HepG2 (cell line): ENCODE results near the gene FBXO5. TPM values are rescaled to one million over a fixed set of nuclear protein-coding genes. Genes with fewer than 3 reads are reported as not detected.
A peak's percentile ranks its signal among the peaks of the same experiment; 100 is the strongest.

Experiments
- ATF4 ChIP-seq, 2 experiments: fragments of 450-650 bp in 1 of 2; sonication (generic) in 1 of 2; formaldehyde crosslinking; IDR thresholded peaks; 2 replicates each; pipeline versions ENCODE4 v1.5.0 to v1.8.0; 2020 to 2022; ENCODE audit warnings: mild to moderate bottlenecking in 1 of 2, missing genetic modification reagents in 1 of 2
- BCL3 ChIP-seq: sonication (generic); formaldehyde crosslinking; IDR thresholded peaks from 2 replicates; pipeline ENCODE4 v1.5.1; 2020; ENCODE audit warnings: mild to moderate bottlenecking, missing genetic modification reagents, moderate library complexity
- ERF ChIP-seq: IDR thresholded peaks from 2 replicates; pipeline ENCODE4 v1.6.1; 2018; ENCODE audit warnings: missing biosample characterization, missing genetic modification reagents
- HBP1 ChIP-seq: IDR thresholded peaks from 2 replicates; pipeline ENCODE4 v1.6.1; 2016; ENCODE audit warnings: low read depth, control low read depth
- KMT2A ChIP-seq: sonication (generic); formaldehyde crosslinking; IDR thresholded peaks from 2 replicates; pipeline ENCODE4 v1.4.0; 2020; ENCODE audit warnings: missing genetic modification reagents
- MAF1 ChIP-seq: sonication (generic); formaldehyde crosslinking; IDR thresholded peaks from 2 replicates; pipeline ENCODE4 v1.5.0; 2020; ENCODE audit warnings: missing genetic modification reagents, borderline replicate concordance
- MAZ ChIP-seq, 2 experiments: sonication (generic) in 1 of 2; formaldehyde crosslinking in 1 of 2; IDR thresholded peaks; 2 replicates each; pipeline versions ENCODE4 v1.5.0 to v1.6.1; 2012 to 2020; ENCODE audit warnings: low read depth in 2 of 2, mild to moderate bottlenecking in 2 of 2, borderline replicate concordance in 1 of 2, improper control_type of control experiment in 1 of 2, low read length in 1 of 2, missing genetic modification reagents in 1 of 2, moderate library complexity in 1 of 2
- PBX2 ChIP-seq: IDR thresholded peaks from 2 replicates; pipeline ENCODE4 v1.6.1; 2016; ENCODE audit warnings: control low read depth
- RELA ChIP-seq: sonication (generic); formaldehyde crosslinking; IDR thresholded peaks from 2 replicates; pipeline ENCODE4 v1.4.0; 2020; ENCODE audit warnings: missing genetic modification reagents
- SMAD3 ChIP-seq: sonication (generic); formaldehyde crosslinking; IDR thresholded peaks from 2 replicates; pipeline ENCODE4 v1.4.0; 2020; ENCODE audit warnings: missing genetic modification reagents
- TFDP2 ChIP-seq: sonication (generic); formaldehyde crosslinking; IDR thresholded peaks from 2 replicates; pipeline ENCODE4 v1.4.0; 2020; ENCODE audit warnings: missing genetic modification reagents
- TRAFD1 ChIP-seq: sonication (generic); formaldehyde crosslinking; IDR thresholded peaks from 2 replicates; pipeline ENCODE4 v1.5.1; 2020; ENCODE audit warnings: missing genetic modification reagents, mild to moderate bottlenecking, borderline replicate concordance
- ZNF225 ChIP-seq: sonication (generic); formaldehyde crosslinking; IDR thresholded peaks from 2 replicates; pipeline ENCODE4 v1.4.0; 2020; ENCODE audit warnings: mild to moderate bottlenecking, missing genetic modification reagents
- ZNF580 ChIP-seq: IDR thresholded peaks from 2 replicates; pipeline ENCODE4 v1.6.1; 2016; ENCODE audit warnings: low read depth, borderline replicate concordance
- ZNF776 ChIP-seq: sonication (generic); formaldehyde crosslinking; IDR thresholded peaks from 2 replicates; pipeline ENCODE4 v1.4.0; 2020; ENCODE audit warnings: mild to moderate bottlenecking, missing genetic modification reagents
- ZSCAN9 ChIP-seq: IDR thresholded peaks from 2 replicates; pipeline ENCODE4 v1.6.1; 2016; ENCODE audit warnings: borderline replicate concordance
- polyA plus RNA-seq, 8 experiments: library from polyadenylated mRNA; depleted of rRNA in 3 of 8; stranded (reverse) in 7 of 8; unstranded in 1 of 8; fragments of >200 nt; fragmentation: Illumina TruSeq in 4 of 8; extraction: Trizol in 4 of 8; gene quantifications; 2 replicates each; pipeline versions ENCODE4 v1.2.1 to v1.2.3, GENCODE V29; 2011 to 2016; ENCODE audit warnings: low read depth in 4 of 8, missing spikeins in 1 of 8, mixed read lengths in 1 of 8; ENCODE audit not compliant: insufficient read depth in 1 of 8
- total RNA-seq, 5 experiments: library from RNA; depleted of rRNA; stranded (reverse); fragments of >200 nt; fragmentation: Illumina TruSeq; extraction: Trizol; gene quantifications; 2 replicates each; pipeline ENCODE4 v1.2.3, GENCODE V29; 2016; ENCODE audit warnings: low read depth in 1 of 5

The FBXO5 gene
- total and polyA plus RNA-seq, 2 of the 13 experiments (the other 11 are each of a cell fraction or from before 2014, with no cell fraction given): 15.8 to 41.5 TPM

- TF ChIP-seq RELA (CRISPR knock-in tag): no peak
- TF ChIP-seq HBP1 (CRISPR knock-in tag): no peak
- TF ChIP-seq MAZ (IDR thresholded peaks at IDR 0.05; ENCODE audit: borderline replicate concordance, low read depth, low read length): no peak
- TF ChIP-seq MAZ (CRISPR knock-in tag; IDR thresholded peaks at IDR 0.05; ENCODE audit: low read depth): no peak; the same call in 1 of the 2 replicates
- TF ChIP-seq ZSCAN9: peak; percentile 3; the same call in 1 of the 2 replicates
- TF ChIP-seq PBX2: no peak
- TF ChIP-seq TFDP2 (CRISPR knock-in tag): peak; percentile 93
- peak; percentile 64; the same call in 1 of the 2 replicates for TF ChIP-seq ZNF580 (CRISPR knock-in tag)
- TF ChIP-seq SMAD3 (CRISPR knock-in tag): no peak
- TF ChIP-seq ZNF225 (CRISPR knock-in tag): peak; percentile 28; the same call in 1 of the 2 replicates
- 0 out of 2 replicates have a peak, but pooled peaks have one; percentile 90 for TF ChIP-seq MAF1 (CRISPR knock-in tag)
- TF ChIP-seq BCL3 (CRISPR knock-in tag): peak; percentile 95; the same call in 1 of the 2 replicates
- TF ChIP-seq ATF4 (CRISPR knock-in tag; IDR thresholded peaks at IDR 0.05): 0 out of 4 replicates have a peak, but pooled peaks of 1 of the 2 experiments have one; percentile 21
- peak; percentile 57; the same call in 1 of the 2 replicates for TF ChIP-seq ZNF776 (CRISPR knock-in tag)
- TF ChIP-seq ERF (CRISPR knock-in tag): peak; percentile 33; the same call in 1 of the 2 replicates
- TF ChIP-seq TRAFD1 (CRISPR knock-in tag): no peak
- peak; percentile 78 for TF ChIP-seq KMT2A
Observed at GRCh38 chr6:152983637-152984512, 1.0 kb upstream of the FBXO5 start (continued).
